Adrenal gland (tissue), 12 donors: ENCODE measurements around the gene TMC1. TPM values are rescaled to one million over a fixed set of nuclear protein-coding genes. Genes with fewer than 3 reads are reported as not detected.

Source experiments
- DNase-seq, 7 donors: peaks; one replicate each; pipeline ENCODE4 v3.0.0-alpha.2; 2019 to 2020
- H3K27ac ChIP-seq, 5 donors: fragments of 200-600 bp; sonication (generic) in 4 of 5; 1 replicate in 3 of 5; 2 replicates in 2 of 5; pipeline versions ENCODE4 v1.5.1 to v1.8.0; 2016 to 2020; ENCODE audit warnings: mild to moderate bottlenecking in 1 of 5
- H3K27me3 ChIP-seq: fragments of 200-600 bp; 2 replicates; pipeline ENCODE4 v1.8.0; 2021
- H3K36me3 ChIP-seq, 2 donors: fragments of 200-600 bp; replicated peaks in 1 of 2; 1 replicate in 1 of 2; 2 replicates in 1 of 2; pipeline versions ENCODE4 v1.5.1 to v1.8.0; 2018 to 2022
- H3K4me1 ChIP-seq, 2 donors: fragments of 200-600 bp; replicated peaks in 1 of 2; 1 replicate in 1 of 2; 2 replicates in 1 of 2; pipeline versions ENCODE4 v1.5.1 to v1.8.0; 2018 to 2021
- H3K4me3 ChIP-seq, 4 donors: fragments of 200-600 bp; sonication (generic) in 3 of 4; one replicate each; pipeline ENCODE4 v1.5.1; 2016 to 2018
- H3K9me3 ChIP-seq, 3 donors: fragments of 200-600 bp; sonication (generic) in 1 of 3; replicated peaks in 1 of 3; 1 replicate in 2 of 3; 2 replicates in 1 of 3; pipeline versions ENCODE4 v1.5.1 to v1.8.0; 2016 to 2021
- CTCF ChIP-seq, 6 experiments: fragments of 450-650 bp in 4 of 6; fragments of 200-600 bp in 2 of 6; sonication (generic) in 1 of 6; IDR thresholded peaks; 1 replicate in 5 of 6; 2 replicates in 1 of 6; pipeline versions ENCODE4 v1.5.1 to v1.8.0; 2016 to 2021; ENCODE audit warnings: antibody characterized with exemption in 6 of 6, mild to moderate bottlenecking in 2 of 6, moderate library complexity in 1 of 6
- POLR2A ChIP-seq, 2 donors: fragments of 450-650 bp; IDR thresholded peaks; one replicate each; pipeline ENCODE4 v1.6.1; 2017; ENCODE audit warnings: antibody characterized with exemption in 2 of 2, mild to moderate bottlenecking in 2 of 2, moderate library complexity in 1 of 2
- WGBS, 4 donors: extraction: QIAGEN DNeasy Blood & Tissue Kit in 2 of 4; methylation state at CpG; one replicate each; pipeline versions ENCODE4 v1.1.5 to v1.1.7; 2013 to 2017; 5-methylcytosine and 5-hydroxymethylcytosine counted together
- intact Hi-C, 2 donors: fragments of 100-400 bp; cut with DNase I; formaldehyde crosslinking; loops; one replicate each; pipeline versions ENCODE4 v1.14.1 to v1.15.0; 2022 to 2023
- polyA plus RNA-seq, 3 donors: library from polyadenylated mRNA; stranded (reverse); fragments of 200-250 nt in 2 of 3; fragments of 350-450 nt in 1 of 3; fragmentation: Illumina TruSeq in 1 of 3; extraction: RNeasy Lipid Tissue Mini Kit (QIAGEN cat#74804) in 1 of 3; gene quantifications; one replicate each; pipeline ENCODE4 v1.2.3, GENCODE V29; 2013 to 2014
- total RNA-seq, 9 donors: library from RNA; depleted of rRNA in 4 of 9; stranded (reverse); fragments of >200 nt in 4 of 9; fragments of 120-200 nt in 1 of 9; fragmentation: NEBNext Ultra II Directional in 1 of 9; extraction: Animal tissue kit (Norgen Biotek cat#: 25700) in 1 of 9; gene quantifications; one replicate each; pipeline versions ENCODE4 v1.1.0 to v1.2.4, GENCODE V29; 2013 to 2023
- donor health status: healthy with polysubstance abuse.
- donor health status: Bipolar disorder and iron deficiency.
- donor health status: DM: yes; HTN: yes; CAD: no.
- donor health status: DM: no; HTN: no; CAD: no.
- donor health status: DM: no; HTN: no; CAD: no.
- donor health status: DM: yes; HTN: yes; CAD: no.

TMC1 gene
- total and polyA plus RNA-seq, 12 donors = 0.22 to 1.5 (median 0.50) TPM; not detected in 7

- DNase-seq = no peak
- Histone ChIP-seq H3K9me3 (no peaks in the 10 kb centered on the region), H3K36me3 (no peaks in the 10 kb centered on the region), H3K27me3 (no peaks in the 10 kb centered on the region), H3K27ac (no peak overlapping the region), H3K4me3 (no peak overlapping the region), H3K4me1 (peaks cover 11 to 12% of the 10 kb centered on the region in 2 donors)
- TF ChIP-seq POLR2A (IDR thresholded peaks at IDR 0.05) = no peak
- no peak for TF ChIP-seq CTCF (IDR thresholded peaks at IDR 0.05)
- WGBS, 4 donors = 20 to 82% (median 44%) methylated on average over 1 of the region's 1 CpG
- intact Hi-C loops = no loop called here
Measured at GRCh38 chr9:72552356-72552755, 30.9 kb downstream of the TMC1 start.

- peaks cover 21 to 26% of the 10 kb centered on the region in 2 donors for H3K4me1 ChIP-seq
- H3K4me3 ChIP-seq = no peak overlapping the region
- peak overlapping the region in 3 of 5 donors; percentile 27 to 31 (median 30) for H3K27ac ChIP-seq
- intact Hi-C loops = no loop called here
- WGBS, 4 donors = 19 to 40% (median 34%) methylated on average over 3 of the region's 3 CpGs
- H3K27me3 ChIP-seq = no peaks in the 10 kb centered on the region
- no peaks in the 10 kb centered on the region for H3K9me3 ChIP-seq
- DNase-seq = no peak
- no peak for TF ChIP-seq CTCF (IDR thresholded peaks at IDR 0.05)
- no peak for TF ChIP-seq POLR2A (IDR thresholded peaks at IDR 0.05)
- no peaks in the 10 kb centered on the region for H3K36me3 ChIP-seq
Measured at GRCh38 chr9:72554221-72554641, 32.8 kb downstream of the TMC1 start.

- TF ChIP-seq CTCF (IDR thresholded peaks at IDR 0.05) (no peak), POLR2A (IDR thresholded peaks at IDR 0.05) (peak in 1 of 2 donors; percentile 30)
- Histone ChIP-seq H3K4me1 (peaks cover 21 to 26% of the 10 kb centered on the region in 2 donors), H3K9me3 (no peaks in the 10 kb centered on the region), H3K27ac (peak overlapping the region in 4 of 5 donors; percentile 33 to 75 (median 67)), H3K27me3 (no peaks in the 10 kb centered on the region), H3K4me3 (no peak overlapping the region), H3K36me3 (no peaks in the 10 kb centered on the region)
- intact Hi-C loops = no loop called here
- peak; percentile 69 to 90 (median 86) for DNase-seq
- WGBS, 4 donors = 28 to 42% (median 36%) methylated on average over 2 of the region's 2 CpGs
Measured at GRCh38 chr9:72557549-72557948, 36.1 kb downstream of the TMC1 start.

GRCh38 chr9:72560086-72560485 is 38.7 kb downstream of the TMC1 start:
- DNase-seq = no peak
- Histone ChIP-seq H3K27ac (no peak overlapping the region), H3K4me3 (no peak overlapping the region), H3K9me3 (no peaks in the 10 kb centered on the region), H3K27me3 (no peaks in the 10 kb centered on the region), H3K4me1 (peaks cover 12 to 17% of the 10 kb centered on the region in 2 donors), H3K36me3 (no peaks in the 10 kb centered on the region)
- 77 to 86% (median 83%) methylated on average over 1 of the region's 1 CpG for WGBS, 4 donors
- TF ChIP-seq CTCF (IDR thresholded peaks at IDR 0.05) (no peak), POLR2A (IDR thresholded peaks at IDR 0.05) (no peak)
- intact Hi-C loops = no loop called here
